WTC11 (cell line): ENCODE data around the gene FMR1NB. TPM values are rescaled to one million over a fixed set of nuclear protein-coding genes. Genes with fewer than 3 reads are reported as not detected.
A peak's percentile ranks its signal among the peaks of the same experiment; 100 is the strongest.

Experiments
- ATAC-seq: fragments of 200-7000 bp; cut with Tn5 transposase; 2 replicates; pipeline ENCODE4 v1.10.0; 2021; ENCODE audit warnings: mild to moderate bottlenecking, moderate library complexity
- CTCF ChIA-PET: fragments of 300-600 bp; sonication (Branson Sonifier 250); formaldehyde crosslinking; loops from one replicate; lab custom pipeline; 2021; ENCODE audit warnings: antibody characterized with exemption; lab: Charles Lee
- POLR2A ChIA-PET: fragments of 350-600 bp; sonication (Branson Sonifier 250); formaldehyde crosslinking; loops from one replicate; lab custom pipeline; 2021; ENCODE audit warnings: antibody characterized with exemption; lab: Charles Lee
- DNase-seq: peaks from one replicate; pipeline ENCODE4 v3.0.0; 2021; ENCODE audit warnings: low spot score
- H3K27ac Mint-ChIP-seq: 2 replicates; pipeline ENCODE4 v1.8.0; 2021; ENCODE audit warnings: mixed read lengths
- H3K27me3 Mint-ChIP-seq: 2 replicates; pipeline ENCODE4 v1.8.0; 2021; ENCODE audit warnings: low read depth, mild to moderate bottlenecking, moderate library complexity, mixed read lengths
- H3K36me3 Mint-ChIP-seq: 2 replicates; pipeline ENCODE4 v1.8.0; 2021; ENCODE audit warnings: mixed read lengths
- H3K4me1 Mint-ChIP-seq: 2 replicates; pipeline ENCODE4 v1.8.0; 2022; ENCODE audit warnings: mixed read lengths
- H3K4me3 Mint-ChIP-seq: 2 replicates; pipeline ENCODE4 v1.8.0; 2021; ENCODE audit warnings: mild to moderate bottlenecking, moderate library complexity, mixed read lengths
- H3K9me3 Mint-ChIP-seq: 2 replicates; pipeline ENCODE4 v1.8.0; 2021; ENCODE audit warnings: mixed read lengths
- ATF2 ChIP-seq: sonication (generic); formaldehyde crosslinking; IDR thresholded peaks from 2 replicates; pipeline ENCODE4 v1.8.1; 2022; ENCODE audit warnings: low read depth, missing genetic modification reagents, borderline replicate concordance
- CBFB ChIP-seq: sonication (generic); formaldehyde crosslinking; IDR thresholded peaks from 2 replicates; pipeline ENCODE4 v1.8.1; 2022; ENCODE audit warnings: mild to moderate bottlenecking, low read depth, missing genetic modification reagents
- CTCF ChIP-seq: fragments of 200-600 bp; IDR thresholded peaks from 2 replicates; pipeline ENCODE4 v1.8.0; 2022; ENCODE audit warnings: antibody characterized with exemption
- E2F4 ChIP-seq: sonication (generic); formaldehyde crosslinking; IDR thresholded peaks from 2 replicates; pipeline ENCODE4 v1.8.1; 2022; ENCODE audit warnings: low read depth, mild to moderate bottlenecking, moderate library complexity, missing genetic modification reagents, borderline replicate concordance
- EMX1 ChIP-seq: fragments of 250-450 bp; sonication (Bioruptor Pico); IDR thresholded peaks from 2 replicates; pipeline ENCODE4 v1.8.0; 2021; ENCODE audit warnings: mild to moderate bottlenecking
- ERG ChIP-seq: fragments of 250-450 bp; sonication (Bioruptor Pico); IDR thresholded peaks from 2 replicates; pipeline ENCODE4 v1.8.0; 2021; ENCODE audit warnings: mild to moderate bottlenecking
- ETV6 ChIP-seq: sonication (generic); formaldehyde crosslinking; IDR thresholded peaks from 2 replicates; pipeline ENCODE4 v1.8.1; 2022; ENCODE audit warnings: mild to moderate bottlenecking, missing genetic modification reagents
- GABPB1 ChIP-seq: sonication (generic); formaldehyde crosslinking; IDR thresholded peaks from 2 replicates; pipeline ENCODE4 v1.8.1; 2023; ENCODE audit warnings: mild to moderate bottlenecking, missing genetic modification reagents
- HMGA2 ChIP-seq: fragments of 250-450 bp; sonication (Bioruptor Pico); IDR thresholded peaks from 2 replicates; pipeline ENCODE4 v1.4.0; 2021; ENCODE audit warnings: mild to moderate bottlenecking, moderate library complexity
- IRF1 ChIP-seq: sonication (generic); formaldehyde crosslinking; IDR thresholded peaks from 2 replicates; pipeline ENCODE4 v1.8.0; 2023; ENCODE audit warnings: missing genetic modification reagents
- IRF2 ChIP-seq: sonication (generic); formaldehyde crosslinking; IDR thresholded peaks from 2 replicates; pipeline ENCODE4 v1.8.0; 2022; ENCODE audit warnings: low read depth, missing genetic modification reagents, borderline replicate concordance
- PREB ChIP-seq: sonication (generic); formaldehyde crosslinking; IDR thresholded peaks from 2 replicates; pipeline ENCODE4 v1.8.1; 2022; ENCODE audit warnings: mild to moderate bottlenecking, missing genetic modification reagents, moderate library complexity, borderline replicate concordance
- RORB ChIP-seq: fragments of 250-450 bp; sonication (Bioruptor Pico); IDR thresholded peaks from 2 replicates; pipeline ENCODE4 v1.9.0; 2021; ENCODE audit warnings: mild to moderate bottlenecking
- TEAD4 ChIP-seq: sonication (generic); formaldehyde crosslinking; IDR thresholded peaks from 2 replicates; pipeline ENCODE4 v1.8.0; 2022; ENCODE audit warnings: mild to moderate bottlenecking, missing genetic modification reagents
- ZBTB21 ChIP-seq: sonication (generic); formaldehyde crosslinking; IDR thresholded peaks from 2 replicates; pipeline ENCODE4 v1.8.1; 2023; ENCODE audit warnings: mild to moderate bottlenecking, missing genetic modification reagents, borderline replicate concordance
- ZBTB43 ChIP-seq: sonication (generic); formaldehyde crosslinking; IDR thresholded peaks from 2 replicates; pipeline ENCODE4 v1.8.1; 2023; ENCODE audit warnings: mild to moderate bottlenecking, missing genetic modification reagents
- ZNF232 ChIP-seq: sonication (generic); formaldehyde crosslinking; IDR thresholded peaks from 2 replicates; pipeline ENCODE4 v1.8.0; 2022; ENCODE audit warnings: mild to moderate bottlenecking, missing genetic modification reagents
- ZNF416 ChIP-seq: fragments of 250-450 bp; sonication (Bioruptor Pico); IDR thresholded peaks from 2 replicates; pipeline ENCODE4 v1.9.0; 2021; ENCODE audit warnings: mild to moderate bottlenecking, inconsistent platforms
- total RNA-seq: library from RNA; stranded (reverse); gene quantifications from 3 replicates; pipeline ENCODE4 v1.2.3, GENCODE V29; 2021
- TF ChIP-seq, protein P1 (sequence below): sonication (generic); formaldehyde crosslinking; IDR thresholded peaks from 2 replicates; pipeline ENCODE4 v1.8.0; 2023; ENCODE audit warnings: mild to moderate bottlenecking, missing genetic modification reagents

FMR1NB gene
- total RNA-seq, 1 experiment from 2014 or later = not detected

DNA sequence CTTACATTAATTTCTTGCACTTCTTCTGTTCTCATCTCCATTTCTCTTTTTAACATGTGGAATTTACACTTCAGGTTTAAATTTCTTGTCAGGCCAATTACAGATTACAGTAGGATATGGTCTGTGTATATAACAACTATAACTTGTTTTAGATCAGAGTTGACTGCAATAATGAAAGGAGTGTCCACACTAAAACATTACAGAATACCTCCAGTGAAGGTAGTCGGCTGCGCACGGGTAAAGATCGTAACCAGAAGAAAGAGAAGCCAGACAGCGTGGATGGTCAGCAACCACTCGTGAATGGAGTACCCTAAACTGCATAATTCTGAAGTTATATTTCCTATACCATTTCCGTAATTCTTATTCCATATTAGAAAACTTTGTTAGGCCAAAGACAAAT lies 32.6 kb upstream of the FMR1NB start:
- ChIA-PET CTCF (no interaction called here), POLR2A (no interaction called here)
- Mint-ChIP-seq H3K27ac (no peak overlapping the region), H3K27me3 (no peaks in the 10 kb centered on the region), H3K9me3 (no peaks in the 10 kb centered on the region), H3K4me1 (no peaks in the 10 kb centered on the region), H3K4me3 (no peak overlapping the region), H3K36me3 (peaks cover 32% of the 10 kb centered on the region)
- TF ChIP-seq ZNF416 (CRISPR knock-in tag) (no peak), ERG (no peak), IRF2 (CRISPR knock-in tag) (no peak), ETV6 (CRISPR knock-in tag) (no peak), HMGA2 (CRISPR knock-in tag) (no peak), ATF2 (no peak), IRF1 (CRISPR knock-in tag) (no peak), RORB (CRISPR knock-in tag) (no peak), PREB (CRISPR knock-in tag) (no peak), ZNF232 (CRISPR knock-in tag) (no peak), TEAD4 (CRISPR knock-in tag) (no peak), CBFB (CRISPR knock-in tag) (no peak), EMX1 (no peak)
- TF ChIP-seq, protein P1, sequence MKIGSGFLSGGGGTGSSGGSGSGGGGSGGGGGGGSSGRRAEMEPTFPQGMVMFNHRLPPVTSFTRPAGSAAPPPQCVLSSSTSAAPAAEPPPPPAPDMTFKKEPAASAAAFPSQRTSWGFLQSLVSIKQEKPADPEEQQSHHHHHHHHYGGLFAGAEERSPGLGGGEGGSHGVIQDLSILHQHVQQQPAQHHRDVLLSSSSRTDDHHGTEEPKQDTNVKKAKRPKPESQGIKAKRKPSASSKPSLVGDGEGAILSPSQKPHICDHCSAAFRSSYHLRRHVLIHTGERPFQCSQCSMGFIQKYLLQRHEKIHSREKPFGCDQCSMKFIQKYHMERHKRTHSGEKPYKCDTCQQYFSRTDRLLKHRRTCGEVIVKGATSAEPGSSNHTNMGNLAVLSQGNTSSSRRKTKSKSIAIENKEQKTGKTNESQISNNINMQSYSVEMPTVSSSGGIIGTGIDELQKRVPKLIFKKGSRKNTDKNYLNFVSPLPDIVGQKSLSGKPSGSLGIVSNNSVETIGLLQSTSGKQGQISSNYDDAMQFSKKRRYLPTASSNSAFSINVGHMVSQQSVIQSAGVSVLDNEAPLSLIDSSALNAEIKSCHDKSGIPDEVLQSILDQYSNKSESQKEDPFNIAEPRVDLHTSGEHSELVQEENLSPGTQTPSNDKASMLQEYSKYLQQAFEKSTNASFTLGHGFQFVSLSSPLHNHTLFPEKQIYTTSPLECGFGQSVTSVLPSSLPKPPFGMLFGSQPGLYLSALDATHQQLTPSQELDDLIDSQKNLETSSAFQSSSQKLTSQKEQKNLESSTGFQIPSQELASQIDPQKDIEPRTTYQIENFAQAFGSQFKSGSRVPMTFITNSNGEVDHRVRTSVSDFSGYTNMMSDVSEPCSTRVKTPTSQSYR (CRISPR knock-in tag) = no peak
- ATAC-seq = no peak
- DNase-seq = no peak

DNA sequence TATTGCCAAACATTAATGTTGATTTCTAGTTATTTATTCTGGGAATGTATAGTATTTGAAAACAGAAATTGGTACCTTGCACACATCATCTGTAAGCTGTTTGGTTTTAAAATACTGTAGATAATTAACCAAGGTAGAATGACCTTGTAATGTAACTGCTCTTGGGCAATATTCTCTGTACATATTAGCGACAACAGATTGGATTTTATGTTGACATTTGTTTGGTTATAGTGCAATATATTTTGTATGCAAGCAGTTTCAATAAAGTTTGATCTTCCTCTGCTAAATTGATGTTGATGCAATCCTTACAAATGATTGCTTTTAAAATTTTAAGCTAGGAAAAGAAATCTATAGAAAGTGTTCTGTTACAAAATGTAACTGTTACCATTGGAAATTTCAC lies 30.8 kb upstream of the FMR1NB start:
- H3K4me1 Mint-ChIP-seq = no peaks in the 10 kb centered on the region
- no peak for ATAC-seq

More for the DNA sequence above, 30.8 kb upstream of the FMR1NB start:
- ChIA-PET POLR2A (no interaction called here), CTCF (no interaction called here)
- Mint-ChIP-seq H3K36me3 (peaks cover 21% of the 10 kb centered on the region), H3K9me3 (no peaks in the 10 kb centered on the region), H3K27me3 (no peaks in the 10 kb centered on the region), H3K27ac (no peak overlapping the region), H3K4me3 (no peak overlapping the region)
- no peak for DNase-seq
- TF ChIP-seq ZBTB21 (CRISPR knock-in tag) (no peak), CTCF (no peak), E2F4 (CRISPR knock-in tag) (no peak), GABPB1 (CRISPR knock-in tag) (peak; percentile 64; the same call in 1 of the 2 replicates), ZBTB43 (CRISPR knock-in tag) (no peak)
- TF ChIP-seq, protein P1 (CRISPR knock-in tag) = no peak
